Measurements from ENCODE around the gene FOSL2.

Gene FOSL2

DNA sequence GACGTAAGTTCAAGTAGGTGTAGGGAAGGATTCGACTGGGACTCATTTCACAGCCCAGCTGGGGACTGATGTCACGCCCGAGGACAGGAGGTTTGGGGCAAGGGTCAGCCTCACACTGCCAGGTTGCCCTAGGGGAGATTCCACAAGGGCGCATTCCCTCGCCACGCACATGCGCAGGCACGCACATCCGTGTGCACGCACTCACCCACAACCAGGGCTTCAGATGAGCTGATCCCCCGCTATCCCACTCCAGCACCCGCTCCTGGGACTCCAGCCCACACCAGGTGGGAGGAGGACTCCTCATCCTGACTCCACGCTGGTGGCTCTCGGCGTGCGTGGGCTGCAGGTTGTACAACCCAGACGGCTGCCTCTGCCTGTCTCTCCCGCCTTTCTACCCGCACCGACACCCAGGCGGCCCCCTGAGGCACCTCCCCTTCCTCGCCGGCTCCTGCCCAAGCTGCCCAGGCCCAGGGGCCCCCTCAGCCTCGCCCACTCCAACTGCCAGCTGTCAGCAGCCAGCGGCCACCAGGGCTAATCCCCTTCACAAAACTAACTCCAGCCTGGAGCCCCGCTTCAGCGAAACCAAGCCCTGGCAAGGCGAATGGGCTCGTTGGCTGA lies 47.8 kb upstream of the FOSL2 start:
- no peaks in the 10 kb centered on the region for H3K27me3 ChIP-seq (ENCODE audit: insufficient read depth, poor library complexity, severe bottlenecking)
- DNase-seq (ENCODE audit: low read depth in 1 of 2, low spot score in 1 of 2) = no peak
- no peak overlapping the region for H3K27ac ChIP-seq (replicated peaks)
- no peak for TF ChIP-seq GABPA (IDR thresholded peaks at IDR 0.05; ENCODE audit: low read depth)
- TF ChIP-seq, protein P1, sequence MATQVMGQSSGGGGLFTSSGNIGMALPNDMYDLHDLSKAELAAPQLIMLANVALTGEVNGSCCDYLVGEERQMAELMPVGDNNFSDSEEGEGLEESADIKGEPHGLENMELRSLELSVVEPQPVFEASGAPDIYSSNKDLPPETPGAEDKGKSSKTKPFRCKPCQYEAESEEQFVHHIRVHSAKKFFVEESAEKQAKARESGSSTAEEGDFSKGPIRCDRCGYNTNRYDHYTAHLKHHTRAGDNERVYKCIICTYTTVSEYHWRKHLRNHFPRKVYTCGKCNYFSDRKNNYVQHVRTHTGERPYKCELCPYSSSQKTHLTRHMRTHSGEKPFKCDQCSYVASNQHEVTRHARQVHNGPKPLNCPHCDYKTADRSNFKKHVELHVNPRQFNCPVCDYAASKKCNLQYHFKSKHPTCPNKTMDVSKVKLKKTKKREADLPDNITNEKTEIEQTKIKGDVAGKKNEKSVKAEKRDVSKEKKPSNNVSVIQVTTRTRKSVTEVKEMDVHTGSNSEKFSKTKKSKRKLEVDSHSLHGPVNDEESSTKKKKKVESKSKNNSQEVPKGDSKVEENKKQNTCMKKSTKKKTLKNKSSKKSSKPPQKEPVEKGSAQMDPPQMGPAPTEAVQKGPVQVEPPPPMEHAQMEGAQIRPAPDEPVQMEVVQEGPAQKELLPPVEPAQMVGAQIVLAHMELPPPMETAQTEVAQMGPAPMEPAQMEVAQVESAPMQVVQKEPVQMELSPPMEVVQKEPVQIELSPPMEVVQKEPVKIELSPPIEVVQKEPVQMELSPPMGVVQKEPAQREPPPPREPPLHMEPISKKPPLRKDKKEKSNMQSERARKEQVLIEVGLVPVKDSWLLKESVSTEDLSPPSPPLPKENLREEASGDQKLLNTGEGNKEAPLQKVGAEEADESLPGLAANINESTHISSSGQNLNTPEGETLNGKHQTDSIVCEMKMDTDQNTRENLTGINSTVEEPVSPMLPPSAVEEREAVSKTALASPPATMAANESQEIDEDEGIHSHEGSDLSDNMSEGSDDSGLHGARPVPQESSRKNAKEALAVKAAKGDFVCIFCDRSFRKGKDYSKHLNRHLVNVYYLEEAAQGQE (IDR thresholded peaks at IDR 0.05; ENCODE audit: insufficient replicate concordance, low read depth) = no peak
- TF ChIP-seq, protein P2, sequence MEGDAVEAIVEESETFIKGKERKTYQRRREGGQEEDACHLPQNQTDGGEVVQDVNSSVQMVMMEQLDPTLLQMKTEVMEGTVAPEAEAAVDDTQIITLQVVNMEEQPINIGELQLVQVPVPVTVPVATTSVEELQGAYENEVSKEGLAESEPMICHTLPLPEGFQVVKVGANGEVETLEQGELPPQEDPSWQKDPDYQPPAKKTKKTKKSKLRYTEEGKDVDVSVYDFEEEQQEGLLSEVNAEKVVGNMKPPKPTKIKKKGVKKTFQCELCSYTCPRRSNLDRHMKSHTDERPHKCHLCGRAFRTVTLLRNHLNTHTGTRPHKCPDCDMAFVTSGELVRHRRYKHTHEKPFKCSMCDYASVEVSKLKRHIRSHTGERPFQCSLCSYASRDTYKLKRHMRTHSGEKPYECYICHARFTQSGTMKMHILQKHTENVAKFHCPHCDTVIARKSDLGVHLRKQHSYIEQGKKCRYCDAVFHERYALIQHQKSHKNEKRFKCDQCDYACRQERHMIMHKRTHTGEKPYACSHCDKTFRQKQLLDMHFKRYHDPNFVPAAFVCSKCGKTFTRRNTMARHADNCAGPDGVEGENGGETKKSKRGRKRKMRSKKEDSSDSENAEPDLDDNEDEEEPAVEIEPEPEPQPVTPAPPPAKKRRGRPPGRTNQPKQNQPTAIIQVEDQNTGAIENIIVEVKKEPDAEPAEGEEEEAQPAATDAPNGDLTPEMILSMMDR (IDR thresholded peaks at IDR 0.05; ENCODE audit: insufficient read depth, low read length) = no peak
- no peak for TF ChIP-seq SPI1 (IDR thresholded peaks at IDR 0.05; ENCODE audit: borderline replicate concordance, low read depth)
- TF ChIP-seq POLR2AphosphoS5 (IDR thresholded peaks at IDR 0.05; ENCODE audit: low read depth) = no peak
- H3K4me3 ChIP-seq (replicated peaks; ENCODE audit: insufficient read depth, low read length) = no peak overlapping the region

DNA sequence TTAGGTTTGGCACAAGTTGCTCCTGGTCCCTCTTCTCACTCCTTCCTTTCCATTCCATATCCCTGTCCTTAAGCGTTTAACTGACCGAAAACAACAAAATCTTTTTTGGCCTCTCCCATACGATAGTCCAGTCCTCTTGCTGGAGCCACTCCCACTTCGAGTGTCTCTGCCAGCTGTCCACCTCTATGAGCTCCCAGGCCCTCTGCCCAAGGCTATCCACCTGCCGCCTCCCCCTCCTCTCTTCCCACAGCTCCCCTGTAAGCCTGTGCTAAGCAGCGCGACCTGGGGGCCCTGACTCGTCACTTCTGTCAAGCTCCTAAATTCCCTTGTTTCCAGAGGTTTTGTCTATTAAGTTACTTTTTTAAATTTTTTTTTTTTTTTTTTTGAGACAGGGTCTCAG lies 47.0 kb upstream of the FOSL2 start:
- Histone ChIP-seq H3K4me3 (replicated peaks; ENCODE audit: insufficient read depth, low read length) (no peak overlapping the region), H3K27ac (replicated peaks) (no peak overlapping the region), H3K27me3 (ENCODE audit: insufficient read depth, poor library complexity, severe bottlenecking) (no peaks in the 10 kb centered on the region)
- no peak for DNase-seq (ENCODE audit: low read depth in 1 of 2, low spot score in 1 of 2)
- TF ChIP-seq, protein P2 (IDR thresholded peaks at IDR 0.05; ENCODE audit: insufficient read depth, low read length) = no peak

DNA sequence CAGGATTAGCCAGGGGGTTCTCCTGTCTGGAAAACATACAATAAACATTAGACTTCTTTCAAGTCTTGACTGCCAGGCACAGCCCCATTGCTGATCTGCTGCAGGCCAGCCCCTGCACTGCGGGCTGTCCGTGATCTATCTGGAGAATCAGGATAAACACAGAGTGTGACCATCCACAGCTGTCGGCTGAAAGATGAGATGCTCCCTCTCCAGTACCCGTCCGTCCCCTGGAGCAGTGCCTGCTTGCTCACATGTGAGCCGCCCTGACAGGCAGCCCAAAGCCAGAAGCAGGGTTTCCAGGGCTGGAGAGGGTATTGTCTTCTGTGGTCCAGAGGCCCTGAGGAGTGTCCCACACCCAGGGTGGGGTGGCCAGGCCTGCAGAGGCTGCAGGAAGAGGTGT lies 46.1 kb upstream of the FOSL2 start:
- TF ChIP-seq, protein P2 (IDR thresholded peaks at IDR 0.05; ENCODE audit: insufficient read depth, low read length) = no peak
- TF ChIP-seq, protein P1 (IDR thresholded peaks at IDR 0.05; ENCODE audit: insufficient replicate concordance, low read depth) = no peak
- TF ChIP-seq GABPA (IDR thresholded peaks at IDR 0.05; ENCODE audit: low read depth) = no peak
- TF ChIP-seq SPI1 (IDR thresholded peaks at IDR 0.05; ENCODE audit: borderline replicate concordance, low read depth) = no peak
- TF ChIP-seq POLR2AphosphoS5 (IDR thresholded peaks at IDR 0.05; ENCODE audit: low read depth) = no peak
- Histone ChIP-seq H3K27me3 (ENCODE audit: insufficient read depth, poor library complexity, severe bottlenecking) (no peaks in the 10 kb centered on the region), H3K4me3 (replicated peaks; ENCODE audit: insufficient read depth, low read length) (no peak overlapping the region), H3K27ac (replicated peaks) (no peak overlapping the region)
- no peak for DNase-seq (ENCODE audit: low read depth in 1 of 2, low spot score in 1 of 2)

DNA sequence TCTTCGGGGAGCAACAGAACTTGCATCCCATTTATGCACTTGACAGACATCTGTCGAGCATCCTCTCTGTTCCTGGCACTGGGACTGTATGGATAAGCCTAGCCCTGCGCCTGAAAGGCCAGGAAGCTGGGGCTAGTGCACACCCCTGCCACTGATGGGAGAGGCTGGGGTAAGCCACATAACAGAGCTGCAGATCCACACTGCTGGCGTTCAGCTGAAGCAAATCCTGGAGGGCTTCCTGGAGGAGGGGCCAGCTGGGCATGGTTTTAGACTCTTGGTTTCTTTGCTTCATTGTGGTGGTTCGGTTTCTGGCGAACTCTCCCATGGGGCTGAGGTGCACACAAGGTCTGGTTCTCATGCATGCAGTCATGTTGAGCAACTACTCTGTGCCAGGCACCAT lies 45.5 kb upstream of the FOSL2 start:
- no peaks in the 10 kb centered on the region for H3K27me3 ChIP-seq (ENCODE audit: insufficient read depth, poor library complexity, severe bottlenecking)
- H3K27ac ChIP-seq (replicated peaks) = no peak overlapping the region
- DNase-seq (ENCODE audit: low read depth in 1 of 2, low spot score in 1 of 2) = no peak
- no peak overlapping the region for H3K4me3 ChIP-seq (replicated peaks; ENCODE audit: insufficient read depth, low read length)
- no peak for TF ChIP-seq POLR2AphosphoS5 (IDR thresholded peaks at IDR 0.05; ENCODE audit: low read depth)
- TF ChIP-seq, protein P1 (IDR thresholded peaks at IDR 0.05; ENCODE audit: insufficient replicate concordance, low read depth) = no peak
- TF ChIP-seq, protein P2 (IDR thresholded peaks at IDR 0.05; ENCODE audit: insufficient read depth, low read length) = no peak
- TF ChIP-seq SPI1 (IDR thresholded peaks at IDR 0.05; ENCODE audit: borderline replicate concordance, low read depth) = no peak
- no peak for TF ChIP-seq GABPA (IDR thresholded peaks at IDR 0.05; ENCODE audit: low read depth)

Measured in HL-60 (cell line).